ENCODE data around the gene ATRIP. TPM values are rescaled to one million over a fixed set of nuclear protein-coding genes. Genes with fewer than 3 reads are reported as not detected.
A peak's percentile ranks its signal among the peaks of the same experiment; 100 is the strongest.

The ATRIP gene
- polyA plus RNA-seq, 1 donor from 2014 or later, result 11.1 TPM

DNA sequence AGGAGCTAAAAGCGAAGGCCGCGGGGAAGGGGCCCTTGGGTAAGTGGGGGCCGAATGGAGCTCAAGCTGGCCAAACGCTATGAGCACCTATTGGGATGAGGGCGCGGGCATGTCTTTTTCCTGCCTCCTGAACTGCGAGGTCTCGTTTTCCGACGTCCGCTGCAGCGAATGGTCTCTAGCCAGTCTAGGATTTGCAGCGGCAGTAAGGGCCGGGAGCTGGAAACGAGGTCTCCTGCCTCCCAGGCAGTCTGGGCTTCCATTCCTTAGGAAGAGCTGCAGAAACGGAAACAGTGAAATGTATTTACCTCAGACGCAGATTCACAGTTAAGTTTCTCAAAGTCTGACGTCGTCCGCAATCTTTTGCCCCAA lies 6.0 kb upstream of the ATRIP start (continued):
- TF ChIP-seq EP300 (conservative IDR thresholded peaks at IDR 0.05; ENCODE audit: poor library complexity, severe bottlenecking), result no peak
- TF ChIP-seq POLR2AphosphoS5 (IDR thresholded peaks at IDR 0.05), result no peak
- TF ChIP-seq SMC3 (conservative IDR thresholded peaks at IDR 0.05; ENCODE audit: poor library complexity), result no peak

- Histone ChIP-seq H3K9me2 (ENCODE audit: insufficient read depth, low read length) (no peaks in the 10 kb centered on the region), H3K27ac (ENCODE audit: low read length) (no peak overlapping the region), H3F3A (ENCODE audit: insufficient read depth, low read length, poor library complexity, severe bottlenecking) (no peaks in the 10 kb centered on the region), H3K36me3 (ENCODE audit: insufficient read depth, low read length) (no peaks in the 10 kb centered on the region), H4K20me1 (ENCODE audit: insufficient read depth) (no peaks in the 10 kb centered on the region), H3K27me3 (ENCODE audit: insufficient read depth, low read depth, low read length) (no peaks in the 10 kb centered on the region), H3K4me2 (ENCODE audit: low read length) (no peak overlapping the region), H2AFZ (ENCODE audit: low read depth, low read length) (no peak overlapping the region), H3K79me2 (replicated peaks; ENCODE audit: insufficient read depth, low read length) (peaks cover 24% of the 10 kb centered on the region), H3K9me3 (ENCODE audit: low read length) (no peaks in the 10 kb centered on the region), H3K9ac (ENCODE audit: low read length) (no peak overlapping the region), H3K4me3 (ENCODE audit: low read length) (peak overlapping the region; percentile 90)
- TF ChIP-seq TAF1 (IDR thresholded peaks at IDR 0.05; ENCODE audit: low read depth) (no peak), RAD21 (conservative IDR thresholded peaks at IDR 0.05) (no peak), MXI1 (conservative IDR thresholded peaks at IDR 0.05; ENCODE audit: poor library complexity, severe bottlenecking) (no peak), EP300 (conservative IDR thresholded peaks at IDR 0.05; ENCODE audit: poor library complexity, severe bottlenecking) (no peak), EZH2 (IDR thresholded peaks at IDR 0.05; ENCODE audit: borderline replicate concordance, insufficient read depth, low read length, poor library complexity, severe bottlenecking) (no peak), SMC3 (conservative IDR thresholded peaks at IDR 0.05; ENCODE audit: poor library complexity) (no peak), POLR2AphosphoS5 (IDR thresholded peaks at IDR 0.05) (no peak)
- TF ChIP-seq, protein P1, sequence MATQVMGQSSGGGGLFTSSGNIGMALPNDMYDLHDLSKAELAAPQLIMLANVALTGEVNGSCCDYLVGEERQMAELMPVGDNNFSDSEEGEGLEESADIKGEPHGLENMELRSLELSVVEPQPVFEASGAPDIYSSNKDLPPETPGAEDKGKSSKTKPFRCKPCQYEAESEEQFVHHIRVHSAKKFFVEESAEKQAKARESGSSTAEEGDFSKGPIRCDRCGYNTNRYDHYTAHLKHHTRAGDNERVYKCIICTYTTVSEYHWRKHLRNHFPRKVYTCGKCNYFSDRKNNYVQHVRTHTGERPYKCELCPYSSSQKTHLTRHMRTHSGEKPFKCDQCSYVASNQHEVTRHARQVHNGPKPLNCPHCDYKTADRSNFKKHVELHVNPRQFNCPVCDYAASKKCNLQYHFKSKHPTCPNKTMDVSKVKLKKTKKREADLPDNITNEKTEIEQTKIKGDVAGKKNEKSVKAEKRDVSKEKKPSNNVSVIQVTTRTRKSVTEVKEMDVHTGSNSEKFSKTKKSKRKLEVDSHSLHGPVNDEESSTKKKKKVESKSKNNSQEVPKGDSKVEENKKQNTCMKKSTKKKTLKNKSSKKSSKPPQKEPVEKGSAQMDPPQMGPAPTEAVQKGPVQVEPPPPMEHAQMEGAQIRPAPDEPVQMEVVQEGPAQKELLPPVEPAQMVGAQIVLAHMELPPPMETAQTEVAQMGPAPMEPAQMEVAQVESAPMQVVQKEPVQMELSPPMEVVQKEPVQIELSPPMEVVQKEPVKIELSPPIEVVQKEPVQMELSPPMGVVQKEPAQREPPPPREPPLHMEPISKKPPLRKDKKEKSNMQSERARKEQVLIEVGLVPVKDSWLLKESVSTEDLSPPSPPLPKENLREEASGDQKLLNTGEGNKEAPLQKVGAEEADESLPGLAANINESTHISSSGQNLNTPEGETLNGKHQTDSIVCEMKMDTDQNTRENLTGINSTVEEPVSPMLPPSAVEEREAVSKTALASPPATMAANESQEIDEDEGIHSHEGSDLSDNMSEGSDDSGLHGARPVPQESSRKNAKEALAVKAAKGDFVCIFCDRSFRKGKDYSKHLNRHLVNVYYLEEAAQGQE (IDR thresholded peaks at IDR 0.05; ENCODE audit: borderline replicate concordance), result no peak
- TF ChIP-seq, protein P2, sequence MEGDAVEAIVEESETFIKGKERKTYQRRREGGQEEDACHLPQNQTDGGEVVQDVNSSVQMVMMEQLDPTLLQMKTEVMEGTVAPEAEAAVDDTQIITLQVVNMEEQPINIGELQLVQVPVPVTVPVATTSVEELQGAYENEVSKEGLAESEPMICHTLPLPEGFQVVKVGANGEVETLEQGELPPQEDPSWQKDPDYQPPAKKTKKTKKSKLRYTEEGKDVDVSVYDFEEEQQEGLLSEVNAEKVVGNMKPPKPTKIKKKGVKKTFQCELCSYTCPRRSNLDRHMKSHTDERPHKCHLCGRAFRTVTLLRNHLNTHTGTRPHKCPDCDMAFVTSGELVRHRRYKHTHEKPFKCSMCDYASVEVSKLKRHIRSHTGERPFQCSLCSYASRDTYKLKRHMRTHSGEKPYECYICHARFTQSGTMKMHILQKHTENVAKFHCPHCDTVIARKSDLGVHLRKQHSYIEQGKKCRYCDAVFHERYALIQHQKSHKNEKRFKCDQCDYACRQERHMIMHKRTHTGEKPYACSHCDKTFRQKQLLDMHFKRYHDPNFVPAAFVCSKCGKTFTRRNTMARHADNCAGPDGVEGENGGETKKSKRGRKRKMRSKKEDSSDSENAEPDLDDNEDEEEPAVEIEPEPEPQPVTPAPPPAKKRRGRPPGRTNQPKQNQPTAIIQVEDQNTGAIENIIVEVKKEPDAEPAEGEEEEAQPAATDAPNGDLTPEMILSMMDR (IDR thresholded peaks at IDR 0.05; ENCODE audit: poor library complexity, severe bottlenecking), result no peak
Observed at GRCh38 chr3:48441940-48442339, 4.6 kb upstream of the ATRIP start.

DNA sequence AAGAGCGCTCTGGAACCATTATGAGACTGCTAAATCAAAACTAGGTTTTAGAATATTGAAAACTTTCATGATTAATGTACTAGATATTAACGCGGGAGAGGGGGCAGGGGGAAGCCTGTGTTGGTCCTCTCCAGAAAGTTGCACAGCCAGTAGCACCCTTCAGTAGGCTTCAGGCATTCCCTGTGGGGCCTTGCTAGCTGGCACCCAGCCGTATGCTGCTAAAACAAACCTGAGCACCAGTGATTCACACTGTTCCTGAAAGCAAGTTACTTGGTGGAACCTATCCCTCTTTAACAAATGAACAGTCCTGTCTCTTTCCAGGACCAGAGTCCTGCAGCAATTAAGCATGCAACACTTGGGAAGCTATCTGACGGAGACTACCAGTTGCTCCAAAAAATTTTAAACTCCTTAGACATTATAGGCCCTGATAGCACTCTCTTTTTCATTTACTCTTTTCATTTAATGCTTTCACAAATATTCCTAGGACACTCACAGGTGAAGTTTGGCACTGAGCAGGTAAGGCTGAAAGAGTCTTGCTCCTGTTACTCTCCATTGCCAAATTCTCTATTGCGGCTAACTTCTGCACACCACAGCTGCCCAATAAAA lies 1.2 kb upstream of the ATRIP start:
- H3K4me3 ChIP-seq (ENCODE audit: low read length), result peak overlapping the region; percentile 97
- TF ChIP-seq, protein P2 (IDR thresholded peaks at IDR 0.05; ENCODE audit: poor library complexity, severe bottlenecking), result no peak
- TF ChIP-seq RAD21 (conservative IDR thresholded peaks at IDR 0.05) (no peak), SMC3 (conservative IDR thresholded peaks at IDR 0.05; ENCODE audit: poor library complexity) (no peak), EP300 (conservative IDR thresholded peaks at IDR 0.05; ENCODE audit: poor library complexity, severe bottlenecking) (no peak), TAF1 (IDR thresholded peaks at IDR 0.05; ENCODE audit: low read depth) (no peak)
- no peak overlapping the region for H2AFZ ChIP-seq (ENCODE audit: low read depth, low read length)
- no peaks in the 10 kb centered on the region for H3F3A ChIP-seq (ENCODE audit: insufficient read depth, low read length, poor library complexity, severe bottlenecking)
- H3K27me3 ChIP-seq (ENCODE audit: insufficient read depth, low read depth, low read length), result no peaks in the 10 kb centered on the region
- no peaks in the 10 kb centered on the region for H3K9me3 ChIP-seq (ENCODE audit: low read length)
- peaks cover 32% of the 10 kb centered on the region for H3K79me2 ChIP-seq (replicated peaks; ENCODE audit: insufficient read depth, low read length)
- H3K9ac ChIP-seq (ENCODE audit: low read length), result peak overlapping the region; percentile 90
- H3K27ac ChIP-seq (ENCODE audit: low read length), result no peak overlapping the region
- H3K9me2 ChIP-seq (ENCODE audit: insufficient read depth, low read length), result no peaks in the 10 kb centered on the region
- H4K20me1 ChIP-seq (ENCODE audit: insufficient read depth), result no peaks in the 10 kb centered on the region
- H3K4me2 ChIP-seq (ENCODE audit: low read length), result no peak overlapping the region
- no peaks in the 10 kb centered on the region for H3K36me3 ChIP-seq (ENCODE audit: insufficient read depth, low read length)

All from neural cell (in vitro differentiated cells).